DOHH2 (cell line): Measurements from ENCODE around the gene PARVB.
"Not testable (repeated sequence)": the region's sequence is repeated elsewhere in the genome, so short reads cannot be mapped to it uniquely, and the experiment has no call there.

Experiments
- EZH2phosphoT487 ChIP-seq: fragments of 200-600 bp; sonication (generic); IDR thresholded peaks from 2 replicates; pipeline ENCODE4 v1.6.1; 2017; ENCODE audit warnings: borderline replicate concordance, mild to moderate bottlenecking, antibody characterized with exemption, low read length, moderate library complexity, mixed read lengths
- TF ChIP-seq, protein P1 (sequence below): fragments of 200-600 bp; sonication (generic); IDR thresholded peaks from one replicate; pipeline ENCODE4 v1.5.1; 2014; ENCODE audit warnings: antibody characterized with exemption, mild to moderate bottlenecking, low read depth, low read length; ENCODE audit not compliant: poor library complexity, severe bottlenecking

DNA sequence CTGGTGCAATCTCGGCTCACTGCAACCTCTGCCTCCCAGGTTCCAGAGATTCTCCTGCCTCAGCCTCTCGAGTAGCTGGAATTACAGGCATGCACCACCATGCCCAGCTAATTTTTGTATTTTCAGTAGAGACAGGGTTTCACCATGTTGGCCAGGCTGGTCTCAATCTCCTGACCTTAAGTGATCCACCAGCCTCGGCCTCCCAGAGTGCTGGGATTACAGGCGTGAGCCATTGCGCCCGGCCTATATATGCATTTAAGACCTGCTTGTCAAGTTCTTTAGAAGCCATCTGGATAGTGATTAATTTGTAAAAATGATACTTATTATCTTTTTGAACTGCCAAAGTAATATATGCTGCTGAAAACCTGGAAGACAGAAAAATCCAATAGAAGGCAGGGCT, 86.6 kb downstream of the PARVB start:
- TF ChIP-seq, protein P1, sequence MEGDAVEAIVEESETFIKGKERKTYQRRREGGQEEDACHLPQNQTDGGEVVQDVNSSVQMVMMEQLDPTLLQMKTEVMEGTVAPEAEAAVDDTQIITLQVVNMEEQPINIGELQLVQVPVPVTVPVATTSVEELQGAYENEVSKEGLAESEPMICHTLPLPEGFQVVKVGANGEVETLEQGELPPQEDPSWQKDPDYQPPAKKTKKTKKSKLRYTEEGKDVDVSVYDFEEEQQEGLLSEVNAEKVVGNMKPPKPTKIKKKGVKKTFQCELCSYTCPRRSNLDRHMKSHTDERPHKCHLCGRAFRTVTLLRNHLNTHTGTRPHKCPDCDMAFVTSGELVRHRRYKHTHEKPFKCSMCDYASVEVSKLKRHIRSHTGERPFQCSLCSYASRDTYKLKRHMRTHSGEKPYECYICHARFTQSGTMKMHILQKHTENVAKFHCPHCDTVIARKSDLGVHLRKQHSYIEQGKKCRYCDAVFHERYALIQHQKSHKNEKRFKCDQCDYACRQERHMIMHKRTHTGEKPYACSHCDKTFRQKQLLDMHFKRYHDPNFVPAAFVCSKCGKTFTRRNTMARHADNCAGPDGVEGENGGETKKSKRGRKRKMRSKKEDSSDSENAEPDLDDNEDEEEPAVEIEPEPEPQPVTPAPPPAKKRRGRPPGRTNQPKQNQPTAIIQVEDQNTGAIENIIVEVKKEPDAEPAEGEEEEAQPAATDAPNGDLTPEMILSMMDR = not testable (repeated sequence)
- not testable (repeated sequence) for TF ChIP-seq EZH2phosphoT487
